KOPT-K1 (cell line): Measurements from ENCODE around the gene MFAP2.

Source experiments
- H3K27ac ChIP-seq: fragments of 200-600 bp; sonication (generic); 2 replicates; pipeline ENCODE4 v1.5.1; 2016; ENCODE audit warnings: antibody characterized with exemption, mild to moderate bottlenecking, low read depth, low read length; ENCODE audit not compliant: poor library complexity, severe bottlenecking
- H3K36me3 ChIP-seq: fragments of 200-600 bp; sonication (generic); 2 replicates; pipeline ENCODE4 v1.5.1; 2017; ENCODE audit warnings: antibody characterized with exemption, mild to moderate bottlenecking, low read length, moderate library complexity; ENCODE audit not compliant: insufficient read depth
- H3K9me3 ChIP-seq: fragments of 200-600 bp; sonication (generic); 2 replicates; pipeline ENCODE4 v1.5.1; 2017; ENCODE audit warnings: antibody characterized with exemption, low read length, mild to moderate bottlenecking; ENCODE audit not compliant: insufficient read depth, poor library complexity, severe bottlenecking

Gene MFAP2

GRCh38 chr1:16924919-16925477 is 55.4 kb downstream of the MFAP2 start:
- no peak overlapping the region for H3K27ac ChIP-seq
- H3K9me3 ChIP-seq = no peaks in the 10 kb centered on the region
- H3K36me3 ChIP-seq = no peaks in the 10 kb centered on the region
